Ovary (tissue), 9 donors: ENCODE measurements around the gene GLG1. TPM values are rescaled to one million over a fixed set of nuclear protein-coding genes. Genes with fewer than 3 reads are reported as not detected.
"Not testable (repeated sequence)": the region's sequence is repeated elsewhere in the genome, so short reads cannot be mapped to it uniquely, and the experiment has no call there.

ENCODE experiments used
- DNase-seq, 5 donors: peaks; one replicate each; pipeline ENCODE4 v3.0.0-alpha.2; 2019 to 2020
- H3K27ac ChIP-seq, 2 donors: fragments of 200-600 bp; one replicate each; pipeline versions ENCODE4 v1.5.1 to v1.8.0; 2019 to 2022
- H3K27me3 ChIP-seq: fragments of 200-600 bp; one replicate; pipeline ENCODE4 v1.8.0; 2022
- H3K36me3 ChIP-seq: fragments of 200-600 bp; sonication (generic); one replicate; pipeline ENCODE4 v1.5.1; 2019
- H3K4me1 ChIP-seq: one replicate; pipeline ENCODE4 v1.8.1; 2013; ENCODE audit warnings: mild to moderate bottlenecking, moderate library complexity; ENCODE audit not compliant: insufficient read depth
- H3K4me3 ChIP-seq: fragments of 200-600 bp; sonication (generic); one replicate; pipeline ENCODE4 v1.5.1; 2017
- H3K9me3 ChIP-seq, 2 donors: fragments of 200-600 bp in 1 of 2; sonication (generic) in 1 of 2; one replicate each; pipeline versions ENCODE4 v1.5.1 to v1.8.1; 2013 to 2019; ENCODE audit warnings: mild to moderate bottlenecking in 1 of 2, moderate library complexity in 1 of 2
- CTCF ChIP-seq, 3 donors: fragments of 450-650 bp in 2 of 3; fragments of 200-600 bp in 1 of 3; IDR thresholded peaks; one replicate each; pipeline versions ENCODE4 v1.5.1 to v1.8.0; 2016 to 2022; ENCODE audit warnings: antibody characterized with exemption in 3 of 3, mild to moderate bottlenecking in 1 of 3
- EP300 ChIP-seq: sonication (generic); formaldehyde crosslinking; IDR thresholded peaks from one replicate; pipeline ENCODE4 v1.6.1; 2017; ENCODE audit warnings: antibody characterized with exemption
- POLR2A ChIP-seq: fragments of 450-650 bp; IDR thresholded peaks from one replicate; pipeline ENCODE4 v1.6.1; 2017; ENCODE audit warnings: antibody characterized with exemption, mild to moderate bottlenecking, moderate library complexity
- whole genome bisulfite sequencing, 3 donors: extraction: QIAGEN DNeasy Blood & Tissue Kit in 1 of 3; methylation state at CpG; one replicate each; pipeline versions ENCODE4 v1.1.5 to v1.1.7; 2013 to 2017; 5-methylcytosine and 5-hydroxymethylcytosine counted together
- intact Hi-C, 4 donors: fragments of 100-400 bp; cut with DNase I; formaldehyde crosslinking; loops; one replicate each; pipeline versions ENCODE4 v1.11.0 to v1.15.1; 2022 to 2023
- polyA plus RNA-seq, 2 donors: library from polyadenylated mRNA; stranded (reverse); fragments of 200-250 nt in 1 of 2; fragments of 350-450 nt in 1 of 2; fragmentation: Illumina TruSeq in 1 of 2; extraction: RNeasy Lipid Tissue Mini Kit (QIAGEN cat#74804) in 1 of 2; gene quantifications; one replicate each; pipeline ENCODE4 v1.2.3, GENCODE V29; 2013 to 2014
- total RNA-seq, 7 donors: library from RNA; depleted of rRNA in 2 of 7; stranded (reverse); fragments of >200 nt in 2 of 7; fragmentation: NEBNext Ultra II Directional in 3 of 7; extraction: Animal tissue kit (Norgen Biotek cat#: 25700) in 3 of 7; gene quantifications; one replicate each; pipeline versions ENCODE4 v1.1.0 to v1.2.4, GENCODE V29; 2016 to 2023
- donor health status: DM: no; HTN: no; CAD: no; lungs with moderate emphysema.
- donor health status: DM: no; HTN: no; CAD: no.
- donor health status: Bipolar disorder and iron deficiency.
- donor health status: DM: yes; HTN: yes; CAD: no.
- donor health status: DM: no; HTN: no; CAD: no.
- donor health status: DM: yes; HTN: yes; CAD: no.

Gene GLG1
- total and polyA plus RNA-seq, 9 donors: 88.9 to 171 (median 154) TPM

GRCh38 chr16:74439685-74440084 lies 167.2 kb downstream of the GLG1 start:
- H3K27ac ChIP-seq: no peak overlapping the region
- H3K4me1 ChIP-seq: no peaks in the 10 kb centered on the region
- H3K36me3 ChIP-seq: no peaks in the 10 kb centered on the region
- H3K9me3 ChIP-seq: no peaks in the 10 kb centered on the region
- H3K27me3 ChIP-seq: no peaks in the 10 kb centered on the region
- 74 to 83% (median 77%) methylated on average over 7 of the region's 7 CpGs for WGBS, 3 donors
- intact Hi-C loops: loop anchor here in 2 of 4 donors (10.0 kb wide), 2 partner anchors 75 to 125 kb away; no protein-coding TSS in a partner anchor
- DNase-seq: no peak
- no peak overlapping the region for H3K4me3 ChIP-seq
- no peak for TF ChIP-seq EP300
- no peak for TF ChIP-seq POLR2A
- no peak for TF ChIP-seq CTCF (IDR thresholded peaks at IDR 0.05)

GRCh38 chr16:74438492-74438979 lies 168.4 kb downstream of the GLG1 start:
- 69 to 76% (median 74%) methylated on average over 7 of the region's 7 CpGs for WGBS, 3 donors
- intact Hi-C loops: loop anchor here in 1 of 4 donors (10.0 kb wide), 1 partner anchor 124 kb away; no protein-coding TSS in a partner anchor
- Histone ChIP-seq H3K9me3 (no peaks in the 10 kb centered on the region), H3K4me3 (no peak overlapping the region), H3K36me3 (no peaks in the 10 kb centered on the region), H3K27me3 (no peaks in the 10 kb centered on the region), H3K4me1 (no peaks in the 10 kb centered on the region), H3K27ac (no peak overlapping the region)
- DNase-seq: no peak
- TF ChIP-seq CTCF (IDR thresholded peaks at IDR 0.05) (no peak), EP300 (no peak), POLR2A (no peak)

- H3K36me3 ChIP-seq: no peaks in the 10 kb centered on the region
- no peak for DNase-seq
- H3K9me3 ChIP-seq: no peaks in the 10 kb centered on the region
- no peaks in the 10 kb centered on the region for H3K4me1 ChIP-seq
- no peak overlapping the region for H3K4me3 ChIP-seq
- no peaks in the 10 kb centered on the region for H3K27me3 ChIP-seq
- TF ChIP-seq CTCF (IDR thresholded peaks at IDR 0.05): no peak
- TF ChIP-seq EP300: no peak
- TF ChIP-seq POLR2A: no peak
- H3K27ac ChIP-seq: no peak overlapping the region
- intact Hi-C loops: loop anchor here in 1 of 4 donors (10.0 kb wide), 1 partner anchor 117 kb away; no protein-coding TSS in a partner anchor
- WGBS, 3 donors: 56 to 73% (median 64%) methylated on average over 5 of the region's 5 CpGs
These were observed 175.4 kb downstream of the GLG1 start for GRCh38 chr16:74431516-74431915.

- H3K36me3 ChIP-seq, H3K4me3 ChIP-seq, H3K9me3 ChIP-seq, H3K27ac ChIP-seq, H3K27me3 ChIP-seq, H3K4me1 ChIP-seq: not testable (repeated sequence)
- 25 to 27% (median 26%) methylated on average over 12 to 13 of the region's 13 CpGs for WGBS, 3 donors
- peak; percentile 38 to 69 (median 65) for DNase-seq
- peak; percentile 64 to 77 (median 76) for TF ChIP-seq CTCF (IDR thresholded peaks at IDR 0.05)
- intact Hi-C loops: loop anchor here in 1 of 4 donors (10.0 kb wide), 1 partner anchor 115 kb away; no protein-coding TSS in a partner anchor
These were observed 176.7 kb downstream of the GLG1 start for GRCh38 chr16:74430036-74430712.

GRCh38 chr16:74428493-74428892 lies 178.4 kb downstream of the GLG1 start:
- WGBS, 3 donors: 37% methylated on average over 4 of the region's 8 CpGs; no CpG with 5 or more reads in 2 of the 3 donors
- H3K4me1 ChIP-seq, H3K27ac ChIP-seq, H3K36me3 ChIP-seq, intact Hi-C loops, H3K4me3 ChIP-seq, H3K9me3 ChIP-seq, DNase-seq, H3K27me3 ChIP-seq: not testable (repeated sequence)

GRCh38 chr16:74425751-74426150 lies 181.2 kb downstream of the GLG1 start:
- H3K36me3 ChIP-seq, H3K27ac ChIP-seq, H3K27me3 ChIP-seq, DNase-seq, H3K9me3 ChIP-seq, intact Hi-C loops, H3K4me3 ChIP-seq, H3K4me1 ChIP-seq: not testable (repeated sequence)
- WGBS, 3 donors: 40 to 51% (median 51%) methylated on average over 6 of the region's 6 CpGs

GRCh38 chr16:74423721-74424120 lies 183.2 kb downstream of the GLG1 start:
- H3K36me3 ChIP-seq, intact Hi-C loops, H3K9me3 ChIP-seq, H3K4me3 ChIP-seq, H3K27me3 ChIP-seq, DNase-seq, H3K4me1 ChIP-seq, H3K27ac ChIP-seq: not testable (repeated sequence)
- WGBS, 3 donors: 77 to 91% (median 86%) methylated on average over 4 of the region's 4 CpGs
